ENCODE results near the gene TRIM38.
"Not testable (repeated sequence)": the region's sequence is repeated elsewhere in the genome, so short reads cannot be mapped to it uniquely, and the experiment has no call there.

Gene TRIM38

GRCh38 chr6:25972902-25973301, 10.3 kb downstream of the TRIM38 start:
- no peak for DNase-seq

DNA sequence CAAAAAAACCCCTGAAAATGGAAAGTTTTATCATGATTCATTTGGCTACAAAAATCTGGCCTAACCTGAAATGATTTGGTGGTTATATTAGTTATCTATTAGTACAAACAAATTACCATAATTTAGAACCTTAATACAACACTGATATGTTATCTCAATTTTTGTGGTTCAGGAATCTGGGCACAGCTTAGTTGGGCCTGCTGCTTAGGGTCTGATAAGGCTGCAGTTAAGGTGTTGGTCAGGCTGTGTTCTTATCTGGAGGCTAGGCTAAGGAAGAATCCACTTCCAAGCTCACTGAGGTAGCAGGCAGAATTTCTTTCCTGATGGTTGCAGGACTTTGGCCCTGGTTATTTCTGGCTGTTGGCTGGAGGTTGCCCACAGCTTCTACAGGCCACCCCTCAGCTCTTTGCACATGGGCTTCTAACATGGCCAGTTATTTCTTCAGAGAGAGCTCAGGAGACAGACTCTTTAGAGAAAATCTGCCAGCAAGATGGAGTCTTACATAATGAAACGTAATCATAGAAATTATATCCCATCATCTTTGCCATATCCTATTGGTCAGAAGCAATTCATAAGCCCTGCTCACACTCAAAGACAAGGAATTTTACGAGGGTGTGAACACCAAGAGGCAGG, 11.4 kb downstream of the TRIM38 start:
- DNase-seq: no peak

DNA sequence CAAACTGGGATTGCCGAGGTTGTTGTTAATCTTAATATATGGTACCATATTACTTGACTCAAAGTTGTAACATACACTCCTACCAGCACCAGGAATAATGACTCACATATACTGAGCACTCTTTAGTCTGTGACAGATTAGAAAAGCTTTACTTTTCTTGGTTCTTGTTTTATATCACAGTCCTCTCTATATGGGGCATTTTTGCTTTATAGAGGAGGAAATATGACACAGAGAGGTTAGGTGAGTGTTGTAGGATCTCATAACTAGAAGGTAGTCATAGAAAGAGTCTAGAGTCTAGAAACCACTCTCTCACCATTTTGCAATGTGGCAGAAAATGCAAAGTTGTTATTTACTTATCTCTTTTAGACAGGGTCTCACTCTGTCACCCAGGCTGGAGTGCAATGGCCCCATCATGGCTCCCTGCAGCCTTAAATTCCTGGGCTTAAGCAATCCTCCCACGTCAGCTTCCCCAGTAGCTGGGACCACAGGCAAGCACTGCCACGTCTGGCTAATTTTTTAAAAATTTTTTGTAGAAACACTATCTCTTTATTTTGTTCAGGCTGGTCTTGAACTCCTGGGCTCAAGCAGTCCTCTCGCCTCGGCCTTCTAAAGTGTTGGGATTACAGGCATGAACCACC, 13.4 kb downstream of the TRIM38 start:
- no peak for DNase-seq

- DNase-seq: no peak
Measured at GRCh38 chr6:25980935-25981334, 18.3 kb downstream of the TRIM38 start.

GRCh38 chr6:25981568-25982263, 19.1 kb downstream of the TRIM38 start:
- no peak for DNase-seq

GRCh38 chr6:25984265-25984664, 21.7 kb downstream of the TRIM38 start:
- no peak for DNase-seq

- no peak for DNase-seq
Measured at GRCh38 chr6:25987845-25988244, 25.2 kb downstream of the TRIM38 start.

DNA sequence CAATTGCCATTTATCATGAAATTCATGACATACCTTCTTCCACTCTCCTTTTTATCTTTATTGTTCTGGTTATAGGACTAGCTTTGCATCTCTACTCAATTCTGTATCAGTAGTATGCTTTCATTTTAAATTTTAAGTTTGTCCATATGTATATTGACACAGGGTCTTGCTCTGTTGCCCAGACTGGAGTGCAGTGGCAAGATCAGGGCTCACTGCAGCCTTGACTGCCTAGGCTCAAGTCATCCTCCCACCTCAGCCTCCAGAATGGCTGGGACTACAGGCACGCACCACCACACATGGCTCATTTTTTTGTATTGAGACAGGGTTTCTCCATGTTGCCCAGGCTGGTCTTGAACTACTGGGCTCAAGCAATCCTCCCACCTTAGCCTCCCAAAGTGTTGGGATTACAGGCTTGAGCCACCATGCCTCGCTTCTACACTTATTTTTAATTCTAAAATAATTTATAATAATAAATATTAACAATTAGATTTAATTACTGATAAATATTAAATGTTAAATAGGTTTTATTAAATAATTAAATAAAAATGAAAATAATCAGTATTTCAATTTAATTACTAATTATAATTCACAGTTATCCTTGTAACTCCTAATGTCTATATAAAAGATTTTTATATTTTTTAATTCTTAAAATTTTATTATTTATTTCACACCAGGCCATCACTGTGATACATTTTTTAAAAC, 27.7 kb downstream of the TRIM38 start:
- DNase-seq: no peak

DNA sequence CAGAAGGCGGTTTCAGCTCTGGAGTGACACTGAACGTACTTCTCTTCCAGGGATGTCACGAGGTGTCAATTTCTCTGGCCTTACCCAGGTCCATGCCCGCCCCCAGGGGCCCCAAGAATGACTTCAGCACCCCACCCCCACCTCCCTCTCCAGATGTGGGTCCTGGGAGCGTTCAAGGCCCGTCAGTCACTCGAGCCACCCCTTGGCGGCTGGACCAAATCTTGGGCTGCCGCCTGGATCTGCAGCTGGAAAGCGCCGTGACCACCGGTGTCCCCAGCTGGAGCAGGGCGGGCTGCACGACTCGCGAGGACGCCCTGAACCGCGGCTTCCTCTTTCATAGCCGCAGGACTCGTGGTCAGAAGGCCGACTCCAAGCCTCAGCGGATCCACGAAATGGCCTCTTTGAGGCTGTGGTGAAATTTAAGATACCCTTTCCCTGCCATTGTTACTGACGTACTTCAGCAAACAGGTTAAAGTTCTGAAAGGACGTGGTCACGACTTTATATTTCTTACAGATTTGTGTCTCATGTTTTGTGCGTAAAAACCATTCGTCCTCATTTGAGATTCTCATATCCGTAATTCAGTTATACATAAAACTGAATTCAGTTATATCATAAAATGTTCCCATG, 29.3 kb downstream of the TRIM38 start:
- peak; percentile 70 for DNase-seq

- peak; percentile 89 for DNase-seq
Measured at GRCh38 chr6:25992413-25993340, 30.1 kb downstream of the TRIM38 start.

DNA sequence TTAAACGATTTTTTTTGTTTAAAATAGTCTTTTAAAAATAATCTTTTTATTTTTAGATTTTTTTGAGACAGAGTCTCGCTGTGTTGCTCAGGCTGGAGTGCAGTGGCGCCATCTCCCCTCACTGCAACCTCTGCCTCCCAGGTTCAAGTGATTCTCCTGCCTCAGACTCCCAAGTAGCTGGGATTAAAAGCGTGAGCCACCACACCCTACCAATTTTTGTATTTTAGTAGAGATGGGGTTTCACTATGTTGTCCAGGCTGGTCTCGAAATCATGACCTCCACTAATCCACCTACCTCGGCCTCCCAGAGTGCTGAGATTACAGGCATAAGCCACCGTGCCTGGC, 30.7 kb downstream of the TRIM38 start:
- not testable (repeated sequence) for DNase-seq

- DNase-seq: no peak
Measured at GRCh38 chr6:25995507-25995906, 32.9 kb downstream of the TRIM38 start.

- DNase-seq: no peak
Measured at GRCh38 chr6:25997921-25998320, 35.3 kb downstream of the TRIM38 start.

DNA sequence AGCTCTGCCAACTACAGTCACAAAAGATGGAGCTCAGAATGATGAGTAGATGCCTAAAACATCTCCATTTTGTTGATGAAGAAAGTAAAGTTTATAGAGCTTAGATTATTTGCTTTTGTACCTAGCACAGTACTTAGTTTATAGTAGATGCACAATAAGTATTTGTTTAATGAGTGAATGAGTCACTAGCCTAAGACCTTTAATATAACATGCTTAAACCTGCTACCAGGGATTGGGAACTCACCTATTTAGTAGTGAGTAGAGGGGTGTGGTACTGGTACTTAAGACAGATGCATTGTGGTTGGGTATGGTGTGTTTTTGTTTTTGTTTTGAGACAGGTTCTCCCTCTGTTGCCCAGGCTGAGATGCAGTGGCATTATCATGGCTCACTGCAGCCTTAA, 35.8 kb downstream of the TRIM38 start:
- DNase-seq: no peak

DNA sequence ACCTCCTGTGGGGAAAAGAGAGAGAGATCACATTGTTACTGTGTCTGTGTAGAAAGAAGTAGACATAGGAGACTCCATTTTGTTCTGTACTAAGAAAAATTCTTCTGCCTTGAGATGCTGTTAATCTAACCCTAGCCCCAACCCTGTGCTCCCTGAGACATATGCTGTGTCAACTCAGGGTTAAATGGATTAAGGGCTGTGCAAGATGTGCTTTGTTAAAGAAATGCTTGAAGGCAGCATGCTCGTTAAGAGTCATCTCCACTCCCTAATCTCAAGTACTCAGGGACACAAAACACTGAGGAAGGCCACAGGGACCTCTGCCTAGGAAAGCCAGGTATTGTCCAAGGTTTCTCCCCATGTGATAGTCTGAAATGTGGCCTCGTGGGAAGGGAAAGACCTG, 36.6 kb downstream of the TRIM38 start:
- not testable (repeated sequence) for DNase-seq

DNA sequence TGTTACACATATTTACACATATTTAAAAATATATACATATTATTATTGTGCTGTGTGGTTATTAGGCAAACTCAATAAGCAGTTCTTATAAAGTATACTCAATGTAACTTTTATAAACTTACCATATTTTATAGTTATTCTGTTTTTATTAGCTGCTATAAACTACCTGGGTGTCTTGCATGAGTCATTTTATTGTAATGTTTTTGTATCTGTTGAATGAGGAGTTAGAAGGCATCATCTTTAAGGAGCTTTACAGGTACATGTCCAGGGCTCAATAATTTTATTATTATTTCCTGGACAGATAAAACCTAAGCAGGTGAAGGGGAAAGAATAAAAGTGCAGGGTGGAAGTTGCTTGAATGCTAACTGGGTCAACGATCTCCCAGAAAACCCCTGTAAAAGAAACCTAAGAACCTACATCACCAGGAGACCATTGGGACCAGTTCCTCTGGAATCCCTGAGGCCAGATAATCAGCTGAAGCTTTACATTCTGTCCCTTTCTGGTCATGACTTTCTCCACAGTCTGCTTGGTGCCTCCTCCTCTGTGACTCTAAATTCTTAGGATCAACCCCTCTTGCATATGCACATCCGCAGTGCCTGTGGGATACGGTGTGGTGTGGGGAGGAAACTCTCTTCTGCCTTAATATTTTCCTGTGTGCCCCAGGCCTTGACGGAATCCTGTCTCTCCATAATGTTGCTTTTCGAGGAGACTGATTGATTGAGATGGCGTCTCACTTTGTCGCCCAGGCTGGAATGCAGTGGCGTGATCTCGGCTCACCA, 38.0 kb downstream of the TRIM38 start:
- DNase-seq: no peak

DNA sequence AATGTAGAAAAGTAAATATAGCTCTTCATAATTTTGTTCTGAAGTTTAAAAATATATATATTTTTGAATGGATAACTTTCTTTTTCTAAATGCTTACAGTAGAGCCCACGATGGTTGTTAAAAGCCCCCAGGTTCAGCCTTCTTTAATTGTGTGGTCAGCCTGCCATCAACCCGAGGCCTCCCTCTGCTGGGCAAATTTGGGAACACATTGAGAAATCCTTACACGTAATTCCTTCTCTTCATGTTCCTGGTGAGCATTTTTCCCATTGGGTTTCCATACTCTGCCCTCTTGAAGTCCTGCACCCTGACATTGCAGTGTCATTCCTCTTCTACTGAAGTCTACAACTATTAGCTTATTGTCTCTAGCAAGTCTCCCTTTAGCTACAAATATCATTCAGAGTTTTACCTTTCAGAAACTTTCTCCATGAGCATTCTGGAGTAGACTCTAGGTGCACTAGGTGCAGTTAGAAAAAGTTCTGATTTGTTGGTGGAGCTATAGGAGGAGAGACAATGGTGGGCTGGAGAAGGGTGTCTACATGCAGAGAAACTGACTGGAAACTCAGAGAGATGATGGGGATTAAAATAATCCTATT, 40.6 kb downstream of the TRIM38 start:
- DNase-seq: peak; percentile 42

DNA sequence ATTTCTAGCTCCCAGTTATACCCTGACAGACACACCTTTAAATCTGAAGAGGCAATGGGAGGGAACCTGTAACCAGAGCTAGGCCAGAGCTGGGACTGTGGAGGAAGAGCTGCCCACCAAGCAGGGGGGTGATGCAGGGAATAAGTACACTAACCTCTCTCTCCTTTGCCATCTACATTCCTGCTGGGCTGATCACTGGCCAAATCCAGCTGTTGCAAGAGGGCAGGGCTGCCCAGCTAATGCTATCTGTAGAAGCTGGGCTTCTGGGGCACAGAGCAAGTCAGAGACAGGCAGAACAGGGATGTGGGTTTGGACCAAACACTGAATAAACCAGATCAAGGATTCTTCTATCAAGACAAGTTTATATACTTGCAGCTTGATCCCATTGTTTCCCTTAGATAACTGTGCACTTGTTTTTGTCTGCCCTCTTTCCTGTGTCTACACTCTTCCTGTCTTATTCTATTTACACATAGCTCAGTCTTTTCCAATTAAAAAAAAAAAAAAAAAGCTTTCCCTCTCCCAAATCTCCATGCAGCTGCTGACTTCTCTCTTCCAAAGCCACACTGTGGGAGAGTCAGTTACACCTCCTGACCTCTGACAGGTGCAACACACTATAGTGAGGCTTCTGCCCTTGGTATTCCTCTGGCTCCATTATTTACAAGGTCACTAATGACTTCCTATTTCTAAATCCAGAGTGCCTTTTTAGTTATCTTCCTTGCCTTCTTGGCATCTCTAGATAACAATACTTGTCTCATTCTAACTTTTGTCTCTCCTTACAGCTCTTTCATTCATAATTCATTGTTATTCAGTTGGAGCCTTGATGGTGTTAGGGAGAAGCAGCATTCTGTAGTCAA, 43.7 kb downstream of the TRIM38 start:
- DNase-seq: no peak

DNA sequence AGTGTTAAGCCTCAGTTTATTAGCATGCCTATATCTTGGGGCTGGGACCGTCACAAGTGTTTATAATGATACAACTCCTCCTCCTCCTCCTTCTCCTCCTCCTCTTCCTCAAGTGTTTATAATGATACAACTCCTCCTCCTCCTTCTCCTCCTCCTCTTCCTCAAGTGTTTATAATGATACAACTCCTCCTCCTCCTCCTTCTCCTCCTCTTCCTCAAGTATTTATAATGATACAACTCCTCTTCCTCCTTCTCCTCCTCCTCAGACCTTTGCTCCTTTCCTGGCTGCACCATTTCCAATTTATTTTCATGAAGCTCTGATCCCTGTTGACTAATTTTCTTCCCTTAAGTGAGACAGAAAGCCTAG, 44.3 kb downstream of the TRIM38 start:
- not testable (repeated sequence) for DNase-seq

- DNase-seq: no peak
Measured at GRCh38 chr6:26008470-26008869, 45.9 kb downstream of the TRIM38 start.
